Smooth muscle cell (in vitro differentiated cells): ENCODE data around the gene HAT1. TPM values are rescaled to one million over a fixed set of nuclear protein-coding genes. Genes with fewer than 3 reads are reported as not detected.
"Not testable (repeated sequence)": the region's sequence is repeated elsewhere in the genome, so short reads cannot be mapped to it uniquely, and the experiment has no call there.

Experiments used
- DNase-seq: peaks from one replicate; lab custom pipeline; 2025; ENCODE audit not compliant: unreplicated experiment; lab: John Stamatoyannopoulos, UW
- H2AFZ ChIP-seq: fragments of 200-600 bp; sonication (generic); 2 replicates; pipeline ENCODE4 v1.6.0; 2016; ENCODE audit warnings: antibody characterized with exemption, low read depth, mild to moderate bottlenecking
- H3F3A ChIP-seq: fragments of 200-600 bp; sonication (generic); 2 replicates; pipeline ENCODE4 v1.6.0; 2017; ENCODE audit warnings: antibody characterized with exemption, low read depth
- H3K27ac ChIP-seq: fragments of 200-600 bp; sonication (generic); 2 replicates; pipeline ENCODE4 v1.5.1; 2016; ENCODE audit warnings: low read depth, mild to moderate bottlenecking
- H3K27me3 ChIP-seq: fragments of 200-600 bp; sonication (generic); 2 replicates; pipeline ENCODE4 v1.6.1; 2016; ENCODE audit warnings: low read depth, mild to moderate bottlenecking
- H3K36me3 ChIP-seq: fragments of 200-600 bp; sonication (generic); 2 replicates; pipeline ENCODE4 v1.5.1; 2016; ENCODE audit warnings: low read depth
- H3K4me1 ChIP-seq: fragments of 200-600 bp; sonication (generic); 2 replicates; pipeline ENCODE4 v1.5.1; 2016; ENCODE audit warnings: low read depth
- H3K4me2 ChIP-seq: fragments of 200-600 bp; sonication (generic); 2 replicates; pipeline ENCODE4 v1.6.0; 2016; ENCODE audit warnings: mild to moderate bottlenecking
- H3K4me3 ChIP-seq: fragments of 200-600 bp; sonication (generic); 2 replicates; pipeline ENCODE4 v1.5.1; 2016; ENCODE audit warnings: mild to moderate bottlenecking
- H3K79me2 ChIP-seq: fragments of 200-600 bp; sonication (generic); 2 replicates; pipeline ENCODE4 v1.6.0; 2016; ENCODE audit warnings: low read depth, mild to moderate bottlenecking
- H3K9ac ChIP-seq: fragments of 200-600 bp; sonication (generic); 2 replicates; pipeline ENCODE4 v1.6.0; 2016; ENCODE audit warnings: low read depth
- H3K9me3 ChIP-seq: fragments of 200-600 bp; sonication (generic); replicated peaks from 2 replicates; pipeline ENCODE4 v1.5.1; 2016; ENCODE audit warnings: low read depth
- H4K20me1 ChIP-seq: fragments of 200-600 bp; sonication (generic); 2 replicates; pipeline ENCODE4 v1.6.0; 2016; ENCODE audit warnings: low read depth
- CTCF ChIP-seq: fragments of 200-600 bp; sonication (generic); IDR thresholded peaks from 2 replicates; pipeline ENCODE4 v1.5.1; 2017; ENCODE audit warnings: borderline replicate concordance, mild to moderate bottlenecking, antibody characterized with exemption; ENCODE audit not compliant: insufficient read depth, poor library complexity, severe bottlenecking
- WGBS: methylation state at CpG from one replicate; pipeline ENCODE4 v1.1.7; 2016; ENCODE audit warnings: low lambda C conversion rate; 5-methylcytosine and 5-hydroxymethylcytosine counted together
- polyA plus RNA-seq: library from polyadenylated mRNA; unstranded; fragments of >200 nt; fragmentation: Nextera tagmentation; extraction: Ambion mirVana; gene quantifications from 2 replicates; pipeline ENCODE4 v1.2.1, GENCODE V29; 2016
- total RNA-seq: library from RNA; depleted of rRNA; stranded (reverse); fragments of >200 nt; gene quantifications from 2 replicates; pipeline ENCODE4 v1.2.3, GENCODE V29; 2014

Gene HAT1
- total and polyA plus RNA-seq, 2 experiments from 2014 or later, result 59.1 to 65.7 TPM

- no peaks in the 10 kb centered on the region for H3K27me3 ChIP-seq
- H3K9ac ChIP-seq, result no peak overlapping the region
- H4K20me1 ChIP-seq, result peaks cover 7% of the 10 kb centered on the region
- no peak overlapping the region for H3K4me2 ChIP-seq
- no peak overlapping the region for H3K27ac ChIP-seq
- no peak for TF ChIP-seq CTCF
- H3F3A ChIP-seq, result no peaks in the 10 kb centered on the region
- H3K9me3 ChIP-seq, result no peaks in the 10 kb centered on the region
- H2AFZ ChIP-seq, result no peak overlapping the region
- no peak overlapping the region for H3K4me3 ChIP-seq
- H3K79me2 ChIP-seq, result no peaks in the 10 kb centered on the region
- peaks cover 21% of the 10 kb centered on the region for H3K4me1 ChIP-seq
- peaks cover 25% of the 10 kb centered on the region for H3K36me3 ChIP-seq
- no peak for DNase-seq
Measured at GRCh38 chr2:171968509-171968908, 46.2 kb downstream of the HAT1 start.

- no peak for DNase-seq
- WGBS, result 100% methylated on average over 2 of the region's 2 CpGs
Measured at GRCh38 chr2:171972329-171972982, 50.2 kb downstream of the HAT1 start.

GRCh38 chr2:171979103-171979502, 56.8 kb downstream of the HAT1 start:
- Histone ChIP-seq H3F3A (no peaks in the 10 kb centered on the region), H3K9ac (no peak overlapping the region), H3K27me3 (no peaks in the 10 kb centered on the region), H3K27ac (no peak overlapping the region), H3K79me2 (no peaks in the 10 kb centered on the region), H3K4me1 (no peaks in the 10 kb centered on the region), H2AFZ (no peak overlapping the region), H3K4me2 (no peak overlapping the region), H3K9me3 (no peaks in the 10 kb centered on the region), H3K4me3 (no peak overlapping the region), H4K20me1 (no peaks in the 10 kb centered on the region), H3K36me3 (peaks cover 11% of the 10 kb centered on the region)
- WGBS, result over 99% methylated on average over 4 of the region's 4 CpGs
- no peak for DNase-seq
- TF ChIP-seq CTCF, result no peak

More at GRCh38 chr2:171972329-171972982, 50.2 kb downstream of the HAT1 start:
- Histone ChIP-seq H3K4me2 (no peak overlapping the region), H3K27me3 (no peaks in the 10 kb centered on the region), H3K9me3 (no peaks in the 10 kb centered on the region), H4K20me1 (no peaks in the 10 kb centered on the region), H2AFZ (no peak overlapping the region), H3K4me1 (no peaks in the 10 kb centered on the region), H3F3A (no peaks in the 10 kb centered on the region), H3K4me3 (no peak overlapping the region), H3K9ac (no peak overlapping the region), H3K27ac (no peak overlapping the region), H3K36me3 (peaks cover 12% of the 10 kb centered on the region), H3K79me2 (no peaks in the 10 kb centered on the region)
- TF ChIP-seq CTCF, result no peak

- DNase-seq, H3K9ac ChIP-seq: not testable (repeated sequence)
- WGBS, result 97% methylated on average over 1 of the region's 1 CpG
Measured at GRCh38 chr2:171983924-171984323, 61.7 kb downstream of the HAT1 start.

More at GRCh38 chr2:171983924-171984323, 61.7 kb downstream of the HAT1 start:
- not testable (repeated sequence) for H4K20me1 ChIP-seq, H3K79me2 ChIP-seq, H3K27me3 ChIP-seq, H3K4me2 ChIP-seq, H3K4me3 ChIP-seq, H3K36me3 ChIP-seq, H3K9me3 ChIP-seq, H3K4me1 ChIP-seq, H2AFZ ChIP-seq, H3K27ac ChIP-seq, H3F3A ChIP-seq
